IMR-90 (cell line): Measurements from ENCODE around the gene TMF1. TPM values are rescaled to one million over a fixed set of nuclear protein-coding genes. Genes with fewer than 3 reads are reported as not detected.

Experiments
- ATAC-seq: fragments of 200-7000 bp; cut with Tn5 transposase; 2 replicates; pipeline ENCODE4 v1.9.1; 2020; ENCODE audit warnings: low read depth, mild to moderate bottlenecking, moderate library complexity
- BruUV-seq: library from RNA; stranded (reverse); fragments of 400-500 nt; replicated peaks from 2 replicates; lab custom pipeline; 2021; lab: Mats Ljungman, UMichigan
- CTCF ChIA-PET: fragments of 300-600 bp; formaldehyde crosslinking; extraction: SDS; loops from one replicate; lab custom pipeline; 2021; ENCODE audit warnings: antibody characterized with exemption; lab: Yijun Ruan, JAX
- POLR2A ChIA-PET: fragments of 300-600 bp; sonication (Branson Sonifier 250); formaldehyde crosslinking; loops from one replicate; lab custom pipeline; 2022; ENCODE audit warnings: antibody characterized with exemption; ENCODE audit not compliant: unreplicated experiment; lab: Charles Lee
- DNase-seq: peaks from one replicate; pipeline ENCODE4 v3.0.0; 2013
- H2AFZ ChIP-seq: replicated peaks from 2 replicates; pipeline ENCODE3; 2013; ENCODE audit warnings: low read length, mild to moderate bottlenecking; ENCODE audit not compliant: poor library complexity
- H2AK5ac ChIP-seq: 2 replicates; pipeline ENCODE4 v1.6.1; 2013; ENCODE audit warnings: low read depth, low read length, inconsistent platforms
- H2AK9ac ChIP-seq: replicated peaks from 2 replicates; pipeline ENCODE3; 2013; ENCODE audit warnings: mild to moderate bottlenecking, low read depth, low read length, moderate library complexity; ENCODE audit not compliant: poor library complexity
- H2BK120ac ChIP-seq: 2 replicates; pipeline ENCODE4 v1.6.1; 2013; ENCODE audit warnings: low read depth, low read length, inconsistent platforms
- H2BK15ac ChIP-seq: 3 replicates; pipeline ENCODE4 v1.6.1; 2013; ENCODE audit warnings: low read depth, low read length, inconsistent platforms
- H2BK20ac ChIP-seq: 2 replicates; pipeline ENCODE4 v1.6.1; 2013; ENCODE audit warnings: low read depth, mild to moderate bottlenecking, inconsistent platforms, low read length, moderate library complexity
- H2BK5ac ChIP-seq: 2 replicates; pipeline ENCODE4 v1.6.1; 2013; ENCODE audit warnings: mild to moderate bottlenecking, low read depth, low read length, inconsistent platforms; ENCODE audit not compliant: poor library complexity, severe bottlenecking
- H3K14ac ChIP-seq: replicated peaks from 2 replicates; pipeline ENCODE4 v1.6.1; 2013; ENCODE audit warnings: low read depth, low read length, inconsistent platforms
- H3K18ac ChIP-seq: 2 replicates; pipeline ENCODE4 v1.6.1; 2013; ENCODE audit warnings: low read depth, low read length, control low read depth
- H3K23ac ChIP-seq: 2 replicates; pipeline ENCODE4 v1.6.1; 2013; ENCODE audit warnings: low read depth, low read length, inconsistent platforms
- H3K27ac ChIP-seq: 2 replicates; pipeline ENCODE4 v1.5.1; 2013; ENCODE audit warnings: mild to moderate bottlenecking, control low read depth, low read length; ENCODE audit not compliant: insufficient read depth
- H3K27me3 ChIP-seq: 2 replicates; pipeline ENCODE4 v1.6.1; 2013; ENCODE audit warnings: low read length; ENCODE audit not compliant: control insufficient read depth, insufficient read depth
- H3K36me3 ChIP-seq: 2 replicates; pipeline ENCODE4 v1.6.1; 2013; ENCODE audit warnings: low read length, mixed read lengths; ENCODE audit not compliant: control insufficient read depth, insufficient read depth
- H3K4ac ChIP-seq: 2 replicates; pipeline ENCODE4 v1.6.1; 2013; ENCODE audit warnings: low read depth, low read length, inconsistent platforms
- H3K4me1 ChIP-seq: 2 replicates; pipeline ENCODE4 v1.6.1; 2013; ENCODE audit warnings: low read length, mixed read lengths; ENCODE audit not compliant: control insufficient read depth, insufficient read depth
- H3K4me2 ChIP-seq: 2 replicates; pipeline ENCODE4 v1.6.1; 2013; ENCODE audit warnings: low read depth, mild to moderate bottlenecking, control low read depth, low read length, moderate library complexity
- H3K4me3 ChIP-seq: 2 replicates; pipeline ENCODE4 v1.5.1; 2013; ENCODE audit warnings: low read depth, mild to moderate bottlenecking, control low read depth, low read length, moderate library complexity; ENCODE audit not compliant: insufficient read depth
- H3K56ac ChIP-seq: 2 replicates; pipeline ENCODE4 v1.6.1; 2013; ENCODE audit warnings: low read length, inconsistent platforms; ENCODE audit not compliant: insufficient read depth; ENCODE audit errors: extremely low read depth
- H3K79me1 ChIP-seq, 2 experiments: 2 replicates each; pipeline ENCODE4 v1.6.1; 2013; ENCODE audit warnings: low read length in 2 of 2, inconsistent platforms in 1 of 2, low read depth in 1 of 2
- H3K9ac ChIP-seq: 2 replicates; pipeline ENCODE4 v1.6.1; 2013; ENCODE audit warnings: low read depth, low read length, control low read depth
- H3K9me1 ChIP-seq: 2 replicates; pipeline ENCODE4 v1.6.1; 2013; ENCODE audit warnings: low read length, inconsistent platforms; ENCODE audit not compliant: insufficient read depth
- H3K9me3 ChIP-seq: 2 replicates; pipeline ENCODE4 v1.6.1; 2013; ENCODE audit warnings: low read length; ENCODE audit not compliant: control insufficient read depth, insufficient read depth
- H4K20me1 ChIP-seq: 2 replicates; pipeline ENCODE4 v1.6.1; 2013; ENCODE audit warnings: low read length, inconsistent platforms; ENCODE audit not compliant: insufficient read depth
- H4K5ac ChIP-seq: 2 replicates; pipeline ENCODE4 v1.6.1; 2013; ENCODE audit warnings: mild to moderate bottlenecking, low read depth, low read length, control low read depth
- H4K8ac ChIP-seq, 2 experiments: 2 replicates each; pipeline ENCODE4 v1.6.1; 2013; ENCODE audit warnings: low read depth in 2 of 2, low read length in 2 of 2, control low read depth in 1 of 2, inconsistent platforms in 1 of 2
- H4K91ac ChIP-seq: 2 replicates; pipeline ENCODE4 v1.6.1; 2013; ENCODE audit warnings: low read depth, low read length, inconsistent platforms; ENCODE audit not compliant: insufficient read depth
- BHLHE40 ChIP-seq: fragments of 150-350 bp; IDR thresholded peaks from 2 replicates; pipeline ENCODE4 v1.6.1; 2016; ENCODE audit warnings: mild to moderate bottlenecking, low read depth, low read length
- CEBPB ChIP-seq: IDR thresholded peaks from 2 replicates; pipeline ENCODE4 v1.6.1; 2012; ENCODE audit warnings: low read depth, low read length, improper control_type of control experiment
- CHD1 ChIP-seq: IDR thresholded peaks from 2 replicates; pipeline ENCODE4 v1.6.1; 2012; ENCODE audit warnings: low read depth, low read length, improper control_type of control experiment
- CTCF ChIP-seq: conservative IDR thresholded peaks from 2 replicates; pipeline ENCODE4 v1.5.1; 2012; ENCODE audit warnings: mild to moderate bottlenecking, low read depth, low read length, improper control_type of control experiment
- FOS ChIP-seq: fragments of 150-350 bp; IDR thresholded peaks from 2 replicates; pipeline ENCODE4 v1.6.1; 2016; ENCODE audit warnings: low read depth, low read length
- MAFK ChIP-seq: IDR thresholded peaks from 2 replicates; pipeline ENCODE4 v1.6.1; 2012; ENCODE audit warnings: low read depth, low read length, improper control_type of control experiment
- NFE2L2 ChIP-seq: fragments of 150-350 bp; IDR thresholded peaks from 2 replicates; pipeline ENCODE4 v1.6.1; 2016; ENCODE audit warnings: low read depth, mild to moderate bottlenecking, low read length
- POLR2A ChIP-seq: IDR thresholded peaks from 2 replicates; pipeline ENCODE4 v1.6.1; 2012; ENCODE audit warnings: mild to moderate bottlenecking, low read depth, low read length
- RAD21 ChIP-seq: IDR thresholded peaks from 2 replicates; pipeline ENCODE4 v1.6.1; 2012; ENCODE audit warnings: low read length, improper control_type of control experiment
- RFX5 ChIP-seq: IDR thresholded peaks from 2 replicates; pipeline ENCODE4 v1.8.0; 2012; ENCODE audit warnings: low read depth, mild to moderate bottlenecking, low read length, moderate library complexity
- SMC3 ChIP-seq: fragments of 150-350 bp; IDR thresholded peaks from 2 replicates; pipeline ENCODE4 v1.6.1; 2016; ENCODE audit warnings: low read depth, mild to moderate bottlenecking, antibody characterized with exemption, low read length, moderate library complexity
- WGBS, 2 experiments: methylation state at CpG; one replicate each; pipeline versions ENCODE4 v1.1.5 to v1.1.7; 2013; ENCODE audit warnings: missing lambda C conversion rate in 2 of 2; ENCODE audit not compliant: insufficient read length in 1 of 2; ENCODE audit errors: extremely low coverage in 2 of 2; 5-methylcytosine and 5-hydroxymethylcytosine counted together
- dilution Hi-C: fragments of 300-500 bp; cut with HindIII; formaldehyde crosslinking; loops from one replicate; pipeline ENCODE4 v1.14.3; 2018; ENCODE audit warnings: low sequenced_read_pairs; ENCODE audit not compliant: unreplicated experiment
- in situ Hi-C: fragments of 300-500 bp; cut with MboI; formaldehyde crosslinking; loops from 3 replicates; pipeline ENCODE4 v1.14.3; 2019; ENCODE audit warnings: low sequenced_read_pairs, inconsistent platforms, mixed read lengths
- intact Hi-C: fragments of 100-400 bp; cut with micrococcal nuclease; formaldehyde crosslinking; loops from 2 replicates; pipeline ENCODE4 v1.10.0; 2022
- polyA plus RNA-seq, 3 experiments: library from polyadenylated mRNA; depleted of rRNA; stranded (reverse); fragments of >200 nt; gene quantifications; 2 replicates each; pipeline ENCODE4 v1.2.3, GENCODE V29; 2012; ENCODE audit warnings: low replicate concordance in 1 of 3
- total RNA-seq: library from RNA; depleted of rRNA; stranded (reverse); fragments of >200 nt; gene quantifications from 2 replicates; pipeline ENCODE4 v1.2.3, GENCODE V29; 2012
- TF ChIP-seq, protein P1 (sequence below): fragments of 150-350 bp; IDR thresholded peaks from 2 replicates; pipeline ENCODE4 v1.6.1; 2016; ENCODE audit warnings: low read depth, mild to moderate bottlenecking, low read length, moderate library complexity, borderline replicate concordance

TMF1 gene
- total and polyA plus RNA-seq, 2 of the 4 experiments (the other 2 are of a cell fraction): 12.4 to 39.1 TPM

DNA sequence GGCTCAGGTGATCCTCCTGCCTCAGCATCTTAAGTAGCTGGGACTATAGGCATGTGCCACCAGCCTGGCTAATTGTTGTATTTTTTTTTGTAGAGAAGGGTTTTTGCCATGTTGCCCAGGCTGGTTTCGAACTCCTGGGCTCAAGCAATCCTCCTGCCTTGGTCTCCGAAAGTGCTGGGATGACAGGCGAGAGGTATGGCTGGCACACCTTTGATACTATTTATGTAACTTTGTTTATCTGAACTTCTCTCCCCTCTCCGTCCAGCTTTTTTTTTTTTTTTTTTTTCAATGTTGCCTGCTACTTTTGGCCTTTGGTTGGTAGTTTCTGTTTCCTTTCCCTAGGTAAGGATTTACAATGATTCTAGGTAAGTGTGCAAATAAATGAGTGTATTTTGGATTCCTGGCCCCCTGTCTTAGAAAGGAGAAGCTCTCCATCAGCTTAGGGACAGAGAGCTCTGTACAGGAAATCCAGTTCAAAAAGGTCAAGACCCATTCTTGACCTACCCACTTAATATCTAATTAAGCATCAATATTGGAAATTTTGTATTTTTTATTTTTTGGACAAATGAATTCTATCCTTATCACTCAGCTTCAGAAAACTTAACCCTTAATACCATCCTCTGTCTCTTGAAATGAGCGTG, 39.4 kb upstream of the TMF1 start (continued):
- TF ChIP-seq, protein P1, sequence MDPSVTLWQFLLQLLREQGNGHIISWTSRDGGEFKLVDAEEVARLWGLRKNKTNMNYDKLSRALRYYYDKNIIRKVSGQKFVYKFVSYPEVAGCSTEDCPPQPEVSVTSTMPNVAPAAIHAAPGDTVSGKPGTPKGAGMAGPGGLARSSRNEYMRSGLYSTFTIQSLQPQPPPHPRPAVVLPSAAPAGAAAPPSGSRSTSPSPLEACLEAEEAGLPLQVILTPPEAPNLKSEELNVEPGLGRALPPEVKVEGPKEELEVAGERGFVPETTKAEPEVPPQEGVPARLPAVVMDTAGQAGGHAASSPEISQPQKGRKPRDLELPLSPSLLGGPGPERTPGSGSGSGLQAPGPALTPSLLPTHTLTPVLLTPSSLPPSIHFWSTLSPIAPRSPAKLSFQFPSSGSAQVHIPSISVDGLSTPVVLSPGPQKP: no peak
- TF ChIP-seq RFX5 (no peak), SMC3 (no peak)

DNA sequence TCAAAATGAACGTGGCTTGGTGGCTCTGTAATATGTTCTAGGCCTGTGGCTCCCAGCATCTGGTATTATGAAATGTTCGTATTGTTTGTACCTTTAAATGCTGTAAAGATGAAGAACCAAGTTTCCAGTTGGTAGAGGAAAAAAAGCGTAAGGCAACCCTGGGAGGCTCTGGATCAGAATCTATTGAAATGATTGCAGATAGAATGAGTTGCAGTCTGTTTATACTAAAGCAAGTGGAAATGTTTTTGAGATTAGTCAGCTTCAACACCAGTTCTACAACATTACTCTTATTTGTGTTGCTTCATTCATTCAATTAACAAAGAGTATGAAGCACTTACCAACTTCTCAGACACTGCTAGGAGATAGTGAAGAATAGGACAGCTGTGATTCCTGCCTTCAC, 37.9 kb upstream of the TMF1 start:
- in situ Hi-C loops: no loop called here
- Histone ChIP-seq H3K27ac (peak overlapping the region; percentile 75; the same call in 1 of the 2 replicates), H2BK5ac (peak overlapping the region; percentile 79), H2AFZ (no peak overlapping the region), H3K9ac (no peak overlapping the region), H3K79me1 (peaks cover 23 to 75% of the 10 kb centered on the region in 2 experiments), H3K4me3 (no peak overlapping the region), H3K23ac (no peak overlapping the region), H3K18ac (peak overlapping the region; percentile 85; the same call in 1 of the 2 replicates), H4K5ac (no peak overlapping the region), H3K9me3 (no peaks in the 10 kb centered on the region), H3K27me3 (no peaks in the 10 kb centered on the region), H2BK120ac (no peak overlapping the region), H3K9me1 (peaks cover 28% of the 10 kb centered on the region), H3K4me1 (peaks cover 19% of the 10 kb centered on the region), H3K56ac (peak overlapping the region; percentile 7; the same call in 1 of the 2 replicates), H4K20me1 (peaks cover 50% of the 10 kb centered on the region; the same call in 1 of the 2 replicates), H3K14ac (no peak overlapping the region; the same call in 1 of the 2 replicates), H3K36me3 (peaks cover 4% of the 10 kb centered on the region), H2AK5ac (no peak overlapping the region), H4K91ac (no peak overlapping the region), H2BK15ac (no peak overlapping the region), H2AK9ac (no peak overlapping the region), H2BK20ac (no peak overlapping the region), H3K4me2 (peak overlapping the region; percentile 83), H3K4ac (peak overlapping the region; percentile 77; the same call in 1 of the 2 replicates), H4K8ac (0 out of 4 replicates have a peak overlapping the region, but pooled peaks of 1 of the 2 experiments have one; percentile 13)
- POLR2A ChIA-PET: no interaction called here
- dilution Hi-C loops: no loop called here
- no TSS peak for BruUV-seq
- intact Hi-C loops: no loop called here
- CTCF ChIA-PET: no interaction called here
- WGBS, 2 experiments: 40% methylated on average over 1 of the region's 3 CpGs; no CpG with 5 or more reads in 1 of the 2 experiments
- peak; percentile 84 for DNase-seq
- ATAC-seq: peak; percentile 38
- TF ChIP-seq CHD1: no peak
- peak; percentile 72 for TF ChIP-seq CEBPB
- TF ChIP-seq, protein P1: no peak
- TF ChIP-seq POLR2A: no peak
- no peak for TF ChIP-seq RAD21
- TF ChIP-seq SMC3: no peak
- no peak for TF ChIP-seq BHLHE40
- TF ChIP-seq CTCF: no peak
- TF ChIP-seq MAFK: no peak
- no peak for TF ChIP-seq NFE2L2
- 0 out of 2 replicates have a peak, but pooled peaks have one; percentile 17 for TF ChIP-seq FOS
